Measurements from ENCODE around the gene ANGPTL2. TPM values are rescaled to one million over a fixed set of nuclear protein-coding genes. Genes with fewer than 3 reads are reported as not detected.

Gene ANGPTL2
- total and polyA plus RNA-seq, 12 donors: 16.2 to 73.5 (median 42.9) TPM

- no peak for DNase-seq
- 91 to 92% methylated on average over 4 of the region's 4 CpGs for WGBS, 2 donors
- Histone ChIP-seq H3K4me1 (peaks cover 9 to 24% (median 19%) of the 10 kb centered on the region in 9 donors), H3K4me3 (no peak overlapping the region), H3K27me3 (no peaks in the 10 kb centered on the region), H3K36me3 (no peaks in the 10 kb centered on the region), H3K9me3 (no peaks in the 10 kb centered on the region), H3K27ac (peak overlapping the region in 2 of 10 donors; percentile 34 to 86)
- no peak for ATAC-seq
- TF ChIP-seq CTCF (IDR thresholded peaks at IDR 0.05): no peak
- intact Hi-C loops (cut with DNase I): no loop called here
These were observed 31.1 kb upstream of the ANGPTL2 start for GRCh38 chr9:127153501-127153900.

- H3K4me3 ChIP-seq: no peak overlapping the region
- TF ChIP-seq CTCF (IDR thresholded peaks at IDR 0.05): no peak
- intact Hi-C loops (cut with DNase I): no loop called here
- H3K4me1 ChIP-seq: peaks cover 4 to 36% (median 18%) of the 10 kb centered on the region in 9 donors
- H3K27me3 ChIP-seq: no peaks in the 10 kb centered on the region
- WGBS, 2 donors: 94 to 95% methylated on average over 6 of the region's 6 CpGs
- ATAC-seq (no peak), DNase-seq (no peak)
- H3K27ac ChIP-seq: no peak overlapping the region
- H3K36me3 ChIP-seq: no peaks in the 10 kb centered on the region
- no peaks in the 10 kb centered on the region for H3K9me3 ChIP-seq
These were observed 27.3 kb upstream of the ANGPTL2 start for GRCh38 chr9:127149463-127150390.

GRCh38 chr9:127149010-127149409, 26.6 kb upstream of the ANGPTL2 start:
- DNase-seq (no peak), ATAC-seq (no peak)
- H3K4me1 ChIP-seq: peaks cover 0 to 33% (median 13%) of the 10 kb centered on the region in 9 donors
- H3K4me3 ChIP-seq: no peak overlapping the region
- TF ChIP-seq CTCF (IDR thresholded peaks at IDR 0.05): no peak
- no peaks in the 10 kb centered on the region for H3K27me3 ChIP-seq
- H3K27ac ChIP-seq: no peak overlapping the region
- intact Hi-C loops (cut with DNase I): no loop called here
- H3K36me3 ChIP-seq: no peaks in the 10 kb centered on the region
- 97 to 99% methylated on average over 7 of the region's 7 CpGs for WGBS, 2 donors
- H3K9me3 ChIP-seq: no peaks in the 10 kb centered on the region

- Histone ChIP-seq H3K36me3 (no peaks in the 10 kb centered on the region), H3K4me3 (no peak overlapping the region), H3K27me3 (no peaks in the 10 kb centered on the region), H3K4me1 (peaks cover 0 to 33% (median 11%) of the 10 kb centered on the region in 9 donors), H3K9me3 (no peaks in the 10 kb centered on the region), H3K27ac (no peak overlapping the region)
- intact Hi-C loops (cut with DNase I): no loop called here
- 73 to 87% methylated on average over 5 of the region's 5 CpGs for WGBS, 2 donors
- DNase-seq (no peak), ATAC-seq (no peak)
- no peak for TF ChIP-seq CTCF (IDR thresholded peaks at IDR 0.05)
These were observed 25.6 kb upstream of the ANGPTL2 start for GRCh38 chr9:127148014-127148413.

Data from heart right ventricle (tissue), 16 donors.